ENCODE measurements around the gene KIFC3.

DNA sequence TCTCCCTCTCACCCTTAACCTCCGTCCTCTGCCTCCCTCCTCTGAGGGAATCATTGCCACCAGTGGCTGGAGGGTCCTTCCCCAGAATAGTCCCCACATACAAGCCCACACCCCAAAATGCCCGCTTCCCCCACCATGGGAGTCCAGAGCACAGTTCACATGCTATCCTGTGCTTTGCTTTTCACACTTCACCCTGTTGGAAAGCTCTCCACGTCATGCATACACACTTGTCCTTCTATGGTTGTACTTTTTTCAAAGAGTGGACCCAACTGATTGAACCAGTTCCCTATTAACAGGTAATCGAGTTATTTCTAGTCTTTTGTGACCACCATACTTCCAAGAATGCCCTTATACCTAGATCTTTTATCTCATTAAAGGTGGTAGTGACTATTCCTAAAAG, 23.8 kb upstream of the KIFC3 start:
- TF ChIP-seq EP300 (IDR thresholded peaks at IDR 0.05; ENCODE audit: low read depth in 2 of 2, low read length in 2 of 2) (no peak), EP300 (CRISPR knock-in tag; IDR thresholded peaks at IDR 0.05; ENCODE audit: borderline replicate concordance) (no peak), ZNF558 (CRISPR knock-in tag; IDR thresholded peaks at IDR 0.05; ENCODE audit: borderline replicate concordance) (no peak)

All from HepG2 (cell line).